Measurements from ENCODE around the gene NAV1.
A peak's percentile ranks its signal among the peaks of the same experiment; 100 is the strongest.
"Not testable (repeated sequence)": the region's sequence is repeated elsewhere in the genome, so short reads cannot be mapped to it uniquely, and the experiment has no call there.

The NAV1 gene

DNA sequence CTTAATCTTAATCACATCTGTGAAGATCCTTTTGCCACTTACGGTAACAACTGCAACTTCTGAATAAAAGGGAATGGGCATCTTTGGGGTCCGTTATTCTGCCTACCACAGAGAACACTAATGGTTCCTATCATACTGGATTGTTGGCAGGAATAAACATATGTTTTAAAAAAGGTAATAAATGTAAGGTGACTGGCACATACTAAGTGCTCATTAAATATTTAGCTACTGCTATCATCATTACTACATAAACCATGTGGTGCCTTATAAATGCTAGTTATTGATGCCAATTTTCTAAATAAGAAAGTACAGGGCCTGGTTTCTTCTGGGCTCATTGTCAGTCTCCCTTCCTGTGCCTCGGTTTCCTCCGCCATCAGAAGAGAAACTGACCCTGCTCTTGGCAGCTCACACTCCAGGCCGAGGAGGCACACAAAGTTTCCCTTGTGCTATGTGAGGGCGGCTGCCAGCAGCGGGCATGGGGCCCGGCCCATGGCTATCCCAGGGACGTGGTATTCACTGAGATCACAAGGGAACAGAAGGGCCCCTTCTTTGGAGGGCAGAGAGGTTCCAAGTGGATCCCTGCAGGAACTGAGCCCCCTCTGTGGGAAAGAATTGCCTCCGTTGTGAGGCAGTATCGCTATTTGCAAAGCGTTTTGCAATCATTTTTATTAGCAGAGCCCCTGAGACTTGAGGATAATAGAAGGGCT, 26.2 kb downstream of the NAV1 start:
- no peak for DNase-seq

DNA sequence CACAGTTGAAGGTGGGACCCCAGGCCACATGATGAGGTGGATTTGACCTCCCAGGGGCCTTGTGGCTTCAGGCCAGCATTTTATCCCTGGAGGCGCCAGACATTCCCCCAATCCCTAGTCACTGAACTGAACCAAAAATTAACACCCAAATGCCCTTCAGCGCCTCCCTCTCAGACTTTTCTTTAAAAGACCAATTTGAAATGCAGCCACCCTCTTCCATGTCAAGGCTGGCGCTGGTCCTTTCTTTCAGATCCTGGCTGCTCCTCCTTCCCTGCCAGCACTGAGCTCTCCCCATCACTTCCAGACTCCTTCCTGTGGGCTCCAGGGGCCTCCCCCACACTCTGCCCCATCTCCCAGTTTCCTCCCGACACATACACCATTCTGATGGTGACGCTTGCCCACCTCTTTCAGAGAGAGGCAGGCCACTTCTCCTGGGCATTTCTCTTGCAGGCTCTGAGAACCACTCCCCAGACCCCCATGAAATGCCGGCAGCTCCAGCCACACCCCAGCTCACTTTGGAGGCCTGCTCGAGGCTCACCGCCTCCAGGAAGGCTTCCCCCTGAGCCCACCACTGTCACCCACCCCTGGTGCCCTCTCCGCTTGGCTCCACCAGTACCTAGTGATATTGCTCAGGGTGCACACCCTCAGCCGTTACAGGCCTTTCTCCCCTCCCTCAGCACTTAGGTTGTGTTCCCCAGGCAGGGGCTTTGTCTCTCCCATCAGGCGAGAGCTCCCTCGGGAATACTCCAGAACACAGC, 27.0 kb downstream of the NAV1 start:
- no peak for DNase-seq

DNA sequence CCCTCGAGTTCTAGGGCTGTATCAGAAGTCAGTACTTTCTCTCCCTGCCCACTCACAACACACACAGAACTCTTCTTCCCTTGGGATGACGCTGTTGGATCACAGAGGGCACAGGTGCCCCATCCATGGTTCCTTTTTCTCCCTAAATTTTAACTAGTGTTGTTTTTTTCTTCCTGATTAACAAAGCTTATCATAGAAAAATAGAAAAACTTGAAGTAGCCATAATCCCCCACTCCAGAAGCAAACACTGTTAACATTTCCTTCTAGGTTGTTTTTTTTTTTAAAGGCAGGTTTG, 27.5 kb downstream of the NAV1 start:
- DNase-seq = no peak

DNA sequence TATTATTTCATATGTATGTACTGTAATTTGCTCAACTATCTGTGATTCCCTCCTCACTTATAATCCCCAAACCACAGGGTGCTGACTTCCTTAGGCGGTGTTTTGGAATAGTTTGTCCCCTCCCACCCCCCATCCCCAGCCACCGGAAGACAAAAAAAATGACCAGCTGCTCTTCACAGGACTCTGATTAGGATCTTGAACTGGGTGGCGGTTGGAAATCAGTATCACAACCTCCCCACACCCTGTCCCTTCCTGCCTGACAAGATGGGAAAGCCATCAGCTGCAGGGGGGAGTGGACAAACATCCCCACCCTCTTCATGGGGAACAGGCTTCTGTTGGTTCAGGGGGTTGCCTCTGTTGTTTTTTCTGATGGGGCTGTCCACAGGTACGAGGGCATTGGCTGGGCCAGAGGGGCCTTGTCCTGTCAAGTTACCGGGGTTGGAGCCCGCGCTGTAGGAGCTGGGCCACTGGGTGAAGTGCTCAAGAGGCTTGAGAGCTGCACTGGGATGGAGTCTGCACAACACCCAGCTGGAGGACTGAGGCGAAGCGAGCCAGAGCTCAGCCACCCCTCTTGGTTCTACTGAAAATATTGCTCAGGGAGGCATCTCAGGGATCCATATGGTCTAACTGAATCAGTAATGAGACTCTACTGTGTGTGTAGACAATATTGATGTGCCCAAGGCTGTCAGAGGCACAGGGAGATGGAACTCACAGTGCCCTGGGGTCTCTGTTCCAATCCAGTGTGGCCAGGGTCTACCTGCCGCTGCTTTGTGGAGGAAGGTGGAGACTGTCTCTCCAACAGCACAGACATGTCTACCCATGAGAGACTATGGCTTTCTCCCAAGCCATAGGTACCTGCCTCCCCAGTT, 28.2 kb downstream of the NAV1 start:
- DNase-seq = no peak

DNA sequence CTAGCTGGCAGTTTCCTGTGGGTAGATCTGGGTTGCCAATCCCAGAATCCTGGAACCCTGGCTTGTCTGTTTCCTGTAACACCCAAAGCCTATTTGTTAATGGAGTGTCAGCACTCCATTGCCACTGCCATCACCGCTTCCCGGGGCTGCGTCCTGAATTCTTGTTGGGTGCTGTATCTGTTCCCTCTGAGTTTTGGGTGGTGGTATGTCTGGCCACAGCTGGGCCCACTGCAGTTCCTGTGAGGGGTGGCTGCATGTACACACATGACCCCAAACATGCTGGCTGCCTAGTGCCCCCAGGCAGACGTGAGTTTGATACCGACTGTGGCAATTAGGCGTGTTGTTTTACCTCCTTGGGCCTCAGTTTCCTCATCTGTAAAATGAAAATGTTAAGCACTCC, 29.3 kb downstream of the NAV1 start:
- no peak for DNase-seq

DNA sequence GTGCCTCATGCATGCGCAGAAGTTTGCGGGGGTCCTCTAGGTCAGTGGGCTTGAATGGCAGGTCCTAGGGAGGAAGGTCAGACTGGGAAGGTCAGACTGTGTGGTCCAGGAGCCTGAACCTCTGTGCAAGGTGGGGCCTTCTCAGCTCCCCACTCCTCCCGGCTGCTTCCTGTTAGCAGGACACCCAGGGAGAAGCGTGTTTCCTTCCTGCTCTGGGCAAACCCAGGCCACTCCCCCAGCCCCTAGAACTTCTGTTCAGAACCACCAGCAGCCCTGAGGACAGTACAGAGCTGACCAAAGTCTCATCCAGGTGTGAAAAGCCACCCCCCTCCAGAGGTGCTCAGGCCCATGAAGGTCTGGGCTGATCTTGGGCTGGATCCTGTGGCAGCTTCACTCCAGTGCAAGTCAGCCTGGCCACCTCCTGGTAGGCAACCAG, 29.9 kb downstream of the NAV1 start:
- DNase-seq = no peak

DNA sequence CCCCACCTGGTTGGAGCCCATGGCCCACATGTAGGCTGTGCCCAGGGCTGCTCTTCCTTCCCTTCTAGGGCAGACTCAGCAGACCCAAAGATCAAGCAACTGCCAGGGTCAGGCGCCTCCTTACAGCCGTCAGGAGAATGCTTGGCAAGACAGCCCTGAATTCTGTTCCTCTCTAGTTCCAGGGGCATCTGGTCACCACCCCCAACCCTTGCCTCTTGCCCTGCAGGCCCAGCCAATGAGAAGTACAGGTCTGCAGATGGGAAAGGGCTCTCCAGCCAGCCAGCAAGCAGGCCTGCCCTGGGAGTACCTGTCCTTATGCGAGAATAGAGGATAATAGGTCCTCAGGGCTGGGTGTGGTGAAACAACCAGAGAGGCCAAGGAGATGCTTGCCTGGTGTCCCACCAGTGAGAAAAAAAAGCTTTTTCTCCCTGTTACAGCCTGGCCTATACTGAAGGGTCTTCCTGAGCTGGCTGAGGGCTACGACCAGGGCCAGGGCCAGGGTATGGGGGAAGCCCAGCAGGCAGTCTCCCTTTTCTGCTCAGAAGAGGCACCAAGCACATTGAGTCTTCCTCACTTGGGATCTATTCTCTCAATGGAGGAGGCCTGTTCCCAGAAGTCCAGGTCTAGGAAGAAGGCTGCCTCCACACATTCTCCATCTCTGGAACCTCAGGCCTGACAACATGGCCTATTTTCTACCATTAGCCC, 31.4 kb downstream of the NAV1 start:
- no peak for DNase-seq

DNA sequence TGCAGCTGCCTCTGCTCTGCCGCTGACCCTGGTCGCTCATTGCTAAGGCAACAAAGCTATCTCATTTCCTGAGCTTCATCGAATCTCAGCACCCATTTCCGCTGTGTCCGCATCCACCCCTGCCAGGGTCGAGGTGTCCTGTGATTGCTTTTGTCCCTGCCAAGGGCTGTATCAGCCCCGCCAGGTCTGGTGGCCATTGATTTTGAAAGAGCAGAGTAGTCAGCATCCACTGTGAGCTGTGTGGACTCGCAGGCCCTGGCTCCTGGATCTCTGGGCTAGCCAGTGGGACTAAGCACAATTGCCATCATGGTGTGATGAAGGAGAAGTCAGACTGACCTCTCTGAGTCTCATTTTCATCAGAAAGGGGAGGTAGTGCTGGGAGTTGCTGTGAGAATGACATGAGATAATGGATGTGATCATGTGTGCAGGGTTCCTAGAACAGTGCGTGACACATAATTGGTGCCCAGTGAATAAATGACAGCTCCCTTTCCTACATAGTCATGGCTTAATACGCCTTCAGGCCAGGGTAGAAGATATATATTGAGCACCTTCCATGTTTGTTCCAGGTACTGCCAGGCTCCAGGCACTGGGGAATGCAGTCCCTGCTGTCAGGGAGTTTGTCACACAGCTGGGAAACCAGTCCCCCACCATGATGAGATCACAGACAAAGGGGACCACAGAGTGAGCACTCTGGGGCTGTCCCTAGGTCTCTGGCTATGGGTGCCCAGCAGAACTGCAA, 32.1 kb downstream of the NAV1 start:
- no peak for DNase-seq

DNA sequence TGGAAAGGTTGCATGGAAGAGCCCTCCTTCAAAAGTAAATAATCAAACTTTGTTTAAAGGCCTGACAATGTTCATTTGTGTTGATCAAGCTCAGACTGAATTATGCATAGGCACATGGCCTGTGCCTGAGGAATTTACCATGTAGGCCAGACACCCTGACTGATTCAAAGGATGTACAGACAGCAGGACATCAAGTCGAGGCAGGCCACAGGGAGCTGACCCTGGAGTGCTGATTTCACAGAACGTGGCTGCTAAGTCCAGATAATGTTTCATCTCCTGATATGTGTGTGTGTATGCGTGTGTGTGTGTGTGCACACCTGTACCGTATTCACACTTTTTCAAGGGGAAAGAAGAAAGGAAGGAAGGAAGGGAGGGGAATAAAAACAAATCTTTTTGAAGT, 34.1 kb downstream of the NAV1 start:
- no peak for DNase-seq

DNA sequence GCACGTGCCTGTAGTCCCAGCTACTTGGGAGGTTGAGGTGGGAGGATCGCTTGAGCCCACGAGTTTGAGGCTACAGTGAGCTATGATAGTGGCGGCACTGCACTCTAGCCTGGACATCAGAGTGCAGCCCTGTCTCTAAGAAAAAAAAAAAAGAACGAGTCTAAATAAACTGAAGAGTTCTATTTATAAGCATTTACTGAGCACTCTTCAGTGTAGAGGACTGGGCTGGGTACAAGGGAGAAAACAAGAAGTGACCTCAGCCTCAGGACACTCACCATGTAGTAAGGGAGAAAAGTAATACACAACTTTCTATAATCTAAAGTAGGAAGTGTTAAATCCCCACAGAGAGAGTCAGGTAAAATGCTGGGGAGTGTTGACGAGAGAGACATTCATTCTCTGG, 35.0 kb downstream of the NAV1 start:
- no peak for DNase-seq

DNA sequence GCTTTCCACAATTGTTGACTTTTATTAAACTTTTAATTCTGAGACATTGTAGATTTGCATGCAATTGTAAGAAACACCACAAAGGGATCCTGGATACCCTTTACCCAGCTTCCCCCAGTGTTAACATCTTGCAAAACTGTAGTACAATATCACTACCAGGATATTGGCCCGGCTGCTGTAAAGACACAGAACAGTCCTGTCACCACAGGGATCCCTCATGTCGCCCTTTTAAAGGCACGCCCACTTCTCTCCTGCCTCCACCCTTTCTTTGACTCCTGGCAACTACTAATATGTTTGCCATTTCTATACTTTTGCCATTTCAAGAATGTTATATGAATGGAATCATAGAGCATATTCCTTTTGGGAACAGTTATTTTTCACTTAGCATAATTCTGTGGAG, 37.0 kb downstream of the NAV1 start:
- no peak for DNase-seq

DNA sequence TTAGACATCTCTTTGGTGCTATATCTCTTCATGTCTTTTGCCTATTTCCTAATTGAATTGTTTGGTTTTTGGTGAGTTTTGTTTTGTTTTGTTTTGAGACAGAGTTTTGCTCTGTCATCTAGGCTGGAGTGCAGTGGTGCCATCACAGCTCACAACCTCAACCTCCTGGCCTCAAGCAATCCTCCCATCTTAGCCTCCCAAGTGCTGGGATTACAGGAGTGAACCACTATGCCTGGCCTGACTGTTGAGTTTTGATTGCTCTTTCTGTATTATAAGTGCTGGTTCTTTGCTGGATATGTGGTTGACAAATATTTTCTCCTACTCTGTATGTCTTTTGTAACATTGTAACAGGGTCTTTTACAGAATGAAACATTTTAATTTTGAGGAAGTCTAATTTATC, 38.0 kb downstream of the NAV1 start:
- DNase-seq = no peak

DNA sequence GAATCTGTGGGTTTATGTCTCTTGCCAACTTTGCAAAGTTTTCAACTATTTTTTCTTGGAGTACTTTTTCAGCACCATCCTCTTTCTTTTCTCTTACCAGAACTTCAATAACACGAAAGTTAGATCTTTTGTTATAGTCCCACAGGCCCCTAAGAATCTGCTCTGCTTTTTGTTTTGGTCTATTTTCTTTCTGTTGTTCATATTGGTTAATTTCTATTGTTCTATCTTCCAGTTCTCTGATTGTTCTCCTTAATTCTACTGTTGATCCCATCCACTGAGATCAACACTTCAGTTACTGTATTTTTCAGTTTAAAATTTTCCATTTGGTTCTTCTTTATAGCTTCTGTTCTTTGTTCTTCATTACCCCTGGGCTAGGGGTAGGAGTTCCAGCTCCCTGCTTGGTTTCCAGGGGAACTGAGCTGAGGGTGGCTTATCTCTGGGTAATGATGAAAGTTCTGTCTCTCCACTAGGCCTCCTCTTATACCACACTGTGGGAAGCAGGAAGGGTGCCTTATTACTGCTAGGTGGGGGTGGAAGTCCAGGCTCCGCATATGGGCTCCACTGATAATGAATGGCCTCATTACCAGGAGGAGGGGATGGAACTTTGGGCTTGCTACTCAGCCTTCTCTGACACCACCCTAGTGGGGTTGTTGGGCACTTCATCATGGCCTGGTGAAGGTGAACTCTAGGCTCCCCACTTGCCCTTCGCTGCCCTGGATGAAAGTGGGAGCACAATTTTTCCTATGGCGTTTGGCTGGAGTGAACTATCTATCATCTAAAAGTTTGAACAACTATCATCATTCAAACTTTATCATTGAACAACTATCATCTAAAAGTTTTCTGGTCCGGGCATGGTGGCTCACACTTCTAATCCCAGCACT, 39.3 kb downstream of the NAV1 start:
- no peak for DNase-seq

DNA sequence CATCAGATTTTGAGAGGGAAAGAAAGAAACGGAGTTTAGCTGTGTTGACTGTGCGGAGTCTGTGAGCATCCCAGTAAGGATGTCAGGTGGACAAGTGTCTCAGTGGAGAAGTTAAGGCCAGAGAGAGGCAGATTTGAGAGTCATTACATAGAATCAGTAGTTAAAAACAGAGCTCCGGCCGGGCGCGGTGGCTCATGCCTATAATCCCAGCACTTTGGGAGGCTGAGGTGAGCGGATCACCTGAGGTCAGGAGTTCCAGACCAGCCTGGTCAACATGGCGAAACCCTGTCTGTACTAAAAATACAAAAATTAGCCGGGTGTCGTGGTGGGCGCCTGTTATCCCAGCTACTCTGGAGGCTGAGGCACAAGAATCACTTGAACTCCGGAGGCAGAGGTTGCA, 42.4 kb downstream of the NAV1 start:
- not testable (repeated sequence) for DNase-seq

DNA sequence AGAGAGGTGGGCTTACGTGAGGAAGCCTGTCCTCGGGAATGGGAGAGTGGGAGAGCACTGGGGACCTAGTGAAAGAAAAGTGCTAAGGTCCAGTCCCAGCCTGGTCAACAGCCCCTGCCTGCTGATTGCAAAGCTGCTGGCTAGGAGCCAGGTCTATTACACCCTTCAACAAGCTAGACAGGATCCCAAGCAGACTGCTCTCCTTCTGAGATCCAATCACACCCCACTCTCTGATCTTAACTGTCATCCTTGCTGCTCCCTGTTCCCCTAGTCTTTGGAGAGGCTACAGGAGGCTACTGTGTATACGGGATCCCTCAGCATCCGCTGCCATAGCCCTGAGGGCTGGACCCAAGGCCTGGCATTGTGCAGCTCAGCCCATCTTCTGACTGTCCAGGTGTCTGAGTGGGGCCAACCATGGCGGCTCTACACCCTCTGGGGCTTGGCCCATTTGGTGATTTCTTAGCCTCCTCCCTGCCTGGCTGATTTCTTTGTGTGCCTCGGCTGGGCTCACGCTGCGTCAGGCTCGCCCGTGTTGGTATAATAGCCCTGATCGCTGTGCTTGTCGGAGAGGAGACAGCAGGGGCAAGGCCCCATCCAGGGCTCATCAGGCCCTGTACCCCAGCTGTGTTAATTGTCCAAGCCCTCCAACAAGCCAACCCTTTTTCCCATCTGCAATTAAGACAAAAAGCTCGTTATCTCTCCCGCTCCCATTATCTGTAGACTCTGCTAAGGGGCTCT, 43.9 kb downstream of the NAV1 start:
- DNase-seq = peak; percentile 62

DNA sequence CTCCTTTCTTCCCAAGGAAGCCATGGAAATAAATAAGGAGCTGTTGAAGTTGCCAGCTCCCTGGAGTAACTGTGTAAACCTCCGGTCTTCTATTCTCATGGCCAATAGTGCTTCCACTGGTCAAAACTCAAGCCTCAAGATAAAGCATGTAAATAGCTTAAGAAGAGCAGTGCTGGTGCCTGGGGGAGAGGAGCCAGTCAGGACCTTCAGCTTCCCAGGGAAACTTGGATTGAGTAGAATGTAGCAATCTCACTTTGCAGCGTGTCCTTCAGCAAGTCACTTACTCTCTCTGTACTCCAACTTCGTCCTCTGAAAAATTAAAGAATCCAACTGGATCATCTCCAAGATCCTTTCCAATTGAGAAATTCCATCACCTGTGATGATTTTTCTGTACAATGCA, 44.7 kb downstream of the NAV1 start:
- no peak for DNase-seq

DNA sequence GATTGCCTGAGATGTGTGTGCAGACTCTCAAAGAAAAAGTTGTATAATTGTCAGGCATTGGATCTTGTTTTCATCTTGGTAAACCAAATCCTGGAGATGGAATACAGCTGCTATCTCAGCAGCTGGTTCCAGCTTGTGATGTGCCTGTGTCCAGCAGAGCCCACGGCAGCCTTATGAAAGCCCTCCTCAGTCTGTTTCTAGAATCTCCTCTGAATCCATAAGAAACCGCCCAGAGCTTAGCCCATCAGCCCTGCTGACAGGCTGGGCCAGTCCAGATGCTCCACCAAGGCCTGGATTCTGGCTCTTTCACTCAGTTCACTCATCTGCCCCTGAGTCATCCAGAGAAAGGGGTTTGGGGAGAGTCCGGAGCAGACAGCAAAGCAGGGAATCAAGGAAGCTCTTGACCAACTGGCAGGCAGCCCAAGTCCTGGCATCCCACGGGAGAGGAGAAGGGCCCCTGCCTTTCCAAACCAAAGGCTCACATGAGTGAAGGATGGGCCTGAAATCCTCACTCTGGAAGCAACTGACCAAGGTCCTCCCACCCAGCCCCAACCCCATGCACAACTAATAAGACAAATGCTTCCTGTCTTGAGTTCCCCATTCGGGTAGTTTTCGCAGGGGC, 45.7 kb downstream of the NAV1 start:
- peak; percentile 92 for DNase-seq

DNA sequence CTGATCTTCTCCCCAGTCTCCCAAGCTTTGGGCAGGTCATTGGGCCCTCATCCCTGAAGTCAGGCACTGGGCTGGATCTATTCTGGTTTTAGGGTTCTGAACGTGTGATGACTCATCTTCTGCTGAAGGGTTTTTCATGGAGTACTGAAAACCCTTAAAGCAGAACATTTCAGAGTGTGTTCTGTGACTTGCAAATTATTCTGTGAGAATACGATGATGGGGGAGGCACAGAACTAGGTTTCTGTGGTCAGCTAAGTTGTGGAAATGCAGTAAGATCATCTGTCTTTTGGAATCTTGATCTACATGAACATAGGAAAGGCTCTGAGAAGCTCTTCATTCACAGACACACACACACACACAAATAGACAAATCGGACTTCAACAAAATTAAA, 46.2 kb downstream of the NAV1 start:
- peak; percentile 82 for DNase-seq

DNA sequence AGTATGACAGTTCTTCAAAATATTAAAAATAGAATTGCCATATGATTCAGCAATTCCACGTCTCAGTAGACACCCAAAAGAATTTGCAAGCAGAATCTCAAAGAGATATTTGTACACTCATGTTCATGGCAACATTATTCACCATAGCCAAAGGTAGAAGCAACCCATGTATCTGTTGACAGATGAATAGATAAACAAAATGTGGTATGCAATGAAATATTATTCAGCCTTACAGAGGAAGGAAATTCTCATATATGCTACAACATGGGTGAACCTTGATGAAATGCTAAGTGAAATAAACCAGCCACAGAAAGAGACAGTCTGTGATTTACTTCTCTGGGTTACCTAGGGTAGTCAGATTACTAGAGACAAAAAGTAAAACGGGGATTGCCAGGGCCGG, 47.0 kb downstream of the NAV1 start:
- DNase-seq = peak; percentile 72

DNA sequence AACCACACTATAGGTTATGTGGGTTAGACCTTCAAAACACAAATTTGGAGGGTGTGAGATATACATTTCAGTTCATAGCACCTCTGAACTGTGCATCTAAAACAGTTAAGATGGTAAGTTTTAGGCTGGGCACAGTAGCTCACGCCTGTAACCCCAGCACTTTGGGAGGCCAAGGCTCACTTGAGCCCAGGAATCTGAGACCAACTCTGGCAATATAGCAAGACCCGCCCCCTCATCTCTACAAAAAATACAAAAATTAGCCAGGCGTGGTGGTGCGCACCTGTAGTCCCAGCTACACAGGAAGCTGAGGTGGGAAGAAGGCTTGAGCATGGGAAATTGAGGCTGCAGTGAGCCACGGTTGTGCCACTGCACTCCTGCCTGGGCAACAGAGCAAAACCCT, 47.9 kb downstream of the NAV1 start:
- DNase-seq = no peak
